RCC 7860 (cell line): ENCODE measurements around the gene ATXN10.
"Not testable (repeated sequence)": the region's sequence is repeated elsewhere in the genome, so short reads cannot be mapped to it uniquely, and the experiment has no call there.

Source experiments
- DNase-seq: peaks from one replicate; pipeline ENCODE4 v3.0.0-alpha.2; 2015; ENCODE audit warnings: low spot score
- FAIRE-seq: peaks from 2 replicates; lab custom pipeline; 2012; peaks lifted over from hg19 to GRCh38; lab: Jason Lieb, UNC

ATXN10 gene

GRCh38 chr22:45642986-45643385 is 28.6 kb upstream of the ATXN10 start:
- DNase-seq, result no peak
- no peak for FAIRE-seq

DNA sequence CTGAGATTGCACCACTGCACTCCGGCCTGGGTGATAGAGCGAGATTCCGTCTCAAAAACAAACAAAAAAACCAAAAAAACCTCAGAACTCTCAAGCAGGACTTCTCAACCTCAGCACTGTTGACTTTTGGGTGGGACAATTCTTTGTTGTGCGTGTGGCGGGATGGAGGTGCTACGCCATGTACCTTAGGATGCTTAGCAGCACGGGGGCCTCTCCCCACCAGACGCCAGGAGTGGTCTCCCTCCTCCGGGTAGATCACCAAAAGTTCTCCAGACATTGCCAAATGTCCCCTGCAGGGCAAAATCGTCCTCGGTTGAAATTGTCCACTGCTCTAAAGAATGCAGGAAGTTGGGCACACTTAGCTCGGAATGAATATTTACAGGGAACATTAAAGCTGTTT is 26.9 kb upstream of the ATXN10 start:
- DNase-seq, result no peak
- no peak for FAIRE-seq

DNA sequence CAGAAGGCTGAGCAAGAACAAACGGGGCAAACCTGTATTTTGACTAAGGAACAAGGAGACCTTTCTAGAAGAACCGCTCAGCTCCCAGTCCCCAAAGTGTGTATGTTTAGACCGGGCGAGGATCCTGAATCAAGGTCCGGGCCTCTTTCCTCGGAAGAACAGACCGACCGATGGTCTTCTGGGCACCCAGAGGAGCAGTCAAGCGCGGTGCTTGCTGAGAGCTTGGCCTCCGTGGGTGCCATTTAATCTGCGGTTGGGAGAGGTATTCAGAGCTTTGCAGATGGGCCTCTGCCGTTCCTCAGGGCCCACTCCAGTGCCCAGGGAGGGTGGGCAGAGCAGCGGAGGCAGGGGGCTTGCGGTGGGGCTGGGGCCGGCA is 26.5 kb upstream of the ATXN10 start:
- no peak for DNase-seq
- no peak for FAIRE-seq

- no peak for FAIRE-seq
- DNase-seq, result no peak
Observed at GRCh38 chr22:45645526-45646414, 25.9 kb upstream of the ATXN10 start.

- no peak for DNase-seq
- no peak for FAIRE-seq
Observed at GRCh38 chr22:45647532-45648225, 24.0 kb upstream of the ATXN10 start.

- no peak for FAIRE-seq
- no peak for DNase-seq
Observed at GRCh38 chr22:45648301-45649117, 23.1 kb upstream of the ATXN10 start.

- no peak for FAIRE-seq
- DNase-seq, result no peak
Observed at GRCh38 chr22:45649809-45650208, 21.8 kb upstream of the ATXN10 start.

- DNase-seq, result no peak
- FAIRE-seq, result no peak
Observed at GRCh38 chr22:45650721-45651120, 20.9 kb upstream of the ATXN10 start.

- no peak for FAIRE-seq
- DNase-seq, result no peak
Observed at GRCh38 chr22:45651931-45652528, 19.6 kb upstream of the ATXN10 start.

- DNase-seq (no peak), FAIRE-seq (no peak)
Observed at GRCh38 chr22:45656577-45656976, 15.1 kb upstream of the ATXN10 start.

- DNase-seq (no peak), FAIRE-seq (no peak)
Observed at GRCh38 chr22:45657701-45658100, 13.9 kb upstream of the ATXN10 start.

DNA sequence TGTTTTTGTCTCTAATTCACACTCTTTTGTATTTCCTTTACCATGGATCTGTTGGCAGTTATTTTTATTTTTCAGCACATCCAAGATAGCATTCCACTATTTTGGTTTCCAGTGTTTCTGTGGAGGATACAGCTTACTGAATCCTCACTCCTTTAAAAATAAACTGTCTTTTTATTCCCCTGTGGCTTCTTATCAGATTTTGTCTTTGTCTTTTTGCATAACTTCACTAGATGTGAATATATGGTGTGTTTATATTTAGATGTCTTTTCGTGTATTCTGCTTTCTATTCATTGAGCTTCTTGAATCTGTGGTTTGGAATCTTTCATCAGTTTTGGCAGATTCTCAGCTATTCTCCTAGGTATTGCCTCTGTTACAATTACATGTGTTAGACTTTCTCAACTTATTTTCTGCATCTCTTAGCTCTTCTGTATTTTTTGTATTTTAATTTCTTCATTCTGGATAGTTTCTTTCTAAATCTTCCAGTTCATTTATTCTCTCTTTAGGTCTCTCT is 7.4 kb upstream of the ATXN10 start:
- DNase-seq (no peak), FAIRE-seq (no peak)

GRCh38 chr22:45667486-45667885 is 4.1 kb upstream of the ATXN10 start:
- no peak for FAIRE-seq
- DNase-seq, result no peak

- not testable (repeated sequence) for FAIRE-seq, DNase-seq
Observed at GRCh38 chr22:45670363-45670762, 1.3 kb upstream of the ATXN10 start.

GRCh38 chr22:45670981-45671782 is 452 bp upstream of the ATXN10 start:
- no peak for DNase-seq
- no peak for FAIRE-seq

DNA sequence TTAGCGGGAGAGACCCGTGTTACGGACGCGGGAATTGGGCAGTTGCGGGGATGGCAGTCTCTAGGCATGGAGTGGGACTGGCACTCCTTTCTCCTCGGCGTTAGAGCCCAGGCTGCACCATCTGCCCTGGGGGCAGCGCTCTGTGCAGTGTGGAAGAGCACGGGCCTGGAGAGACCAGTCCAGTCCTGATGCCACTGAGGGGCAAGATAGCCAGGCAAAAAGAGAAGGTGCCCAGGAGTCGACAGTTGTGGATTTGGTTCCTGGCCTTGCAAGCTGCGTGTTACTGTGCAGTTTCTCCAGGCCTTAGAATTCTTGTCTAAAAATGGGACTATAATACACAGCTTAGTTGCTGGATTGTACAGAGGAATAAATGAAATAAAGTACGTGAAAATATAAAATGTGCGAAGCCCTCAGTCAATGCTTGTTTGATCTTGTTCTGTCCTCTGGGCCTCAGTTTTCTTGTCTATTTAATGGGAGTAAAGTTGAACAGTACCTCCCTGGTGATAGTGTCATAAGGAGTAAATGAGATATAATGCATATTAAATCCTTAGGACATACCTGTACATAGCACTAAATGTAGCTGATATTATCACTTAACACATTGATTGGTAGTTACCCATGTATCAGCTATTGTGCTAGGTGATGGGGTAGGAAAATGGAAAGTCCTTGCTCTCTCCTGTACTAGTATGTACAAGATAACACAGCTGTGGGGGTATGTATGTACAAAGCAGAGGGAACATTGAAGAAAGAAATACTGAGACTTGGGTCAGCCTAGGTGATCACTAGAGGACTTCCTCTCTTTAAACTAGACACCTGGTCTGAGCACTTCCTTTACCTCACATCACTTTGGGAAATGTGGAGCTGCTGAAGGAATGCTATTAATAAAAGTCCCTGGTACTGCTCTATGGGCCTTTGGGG is 1.2 kb downstream of the ATXN10 start:
- DNase-seq (no peak), FAIRE-seq (no peak)

- no peak for DNase-seq
- no peak for FAIRE-seq
Observed at GRCh38 chr22:45673482-45674175, 2.0 kb downstream of the ATXN10 start.

DNA sequence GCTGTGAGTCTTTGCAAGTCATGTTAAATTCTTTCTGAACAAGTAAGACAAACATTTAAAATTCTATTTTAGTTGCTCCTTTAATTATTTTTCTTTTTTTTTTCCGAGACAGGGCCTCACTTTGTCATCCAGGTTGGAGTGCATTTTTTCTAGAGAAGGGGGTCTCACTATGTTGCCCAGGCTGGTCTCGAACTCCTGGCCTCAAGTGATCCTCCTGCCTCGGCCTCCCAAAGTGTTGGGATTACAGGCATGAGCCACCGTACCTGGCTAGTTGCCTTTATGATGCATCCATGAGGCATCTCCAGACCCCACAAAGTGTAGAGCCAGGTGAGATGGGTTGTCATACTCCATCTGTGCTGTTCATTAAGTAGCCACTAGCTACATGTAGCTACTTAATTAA is 4.4 kb downstream of the ATXN10 start:
- FAIRE-seq, result no peak
- no peak for DNase-seq
